Activated CD4-positive, CD25-positive, alpha-beta regulatory T cell treated with anti-CD3 and anti-CD28 coated beads, Interleukin-2, amount 50 U/mL, for 16 hours (primary cell): ENCODE results near the gene CT47C1.
"Not testable (repeated sequence)": the region's sequence is repeated elsewhere in the genome, so short reads cannot be mapped to it uniquely, and the experiment has no call there.

Experiments
- DNase-seq: peaks from one replicate; pipeline ENCODE4 v3.0.0-alpha.2; 2020; ENCODE audit warnings: low read depth, low spot score

CT47C1 gene

GRCh38 chrX:119072744-119073143 is at the start of gene CT47C1:
Gene CT47C1 (plus strand): TSS chrX:119072993. CDS start chrX:119073226, 233 bp downstream.
- DNase-seq, result no peak

DNA sequence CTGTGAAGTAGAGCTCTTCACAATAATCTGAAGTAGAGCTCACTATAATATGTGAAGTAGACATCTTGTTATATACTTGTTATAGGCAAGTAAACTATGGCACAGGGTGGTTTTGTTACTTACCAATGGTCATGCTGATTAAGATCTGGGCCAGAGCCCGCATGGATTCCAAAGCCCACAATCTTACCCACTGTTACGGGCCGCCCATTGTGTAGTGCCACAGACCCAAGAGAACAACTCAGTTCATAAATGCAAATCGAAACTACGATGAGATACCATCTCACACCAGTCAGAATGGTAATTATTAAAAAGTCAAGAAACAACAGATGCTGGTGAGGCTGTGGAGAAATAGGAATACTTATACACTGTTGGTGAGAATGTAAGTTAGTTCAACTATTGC is 46.9 kb upstream of the CT47C1 start:
- DNase-seq, result no peak

DNA sequence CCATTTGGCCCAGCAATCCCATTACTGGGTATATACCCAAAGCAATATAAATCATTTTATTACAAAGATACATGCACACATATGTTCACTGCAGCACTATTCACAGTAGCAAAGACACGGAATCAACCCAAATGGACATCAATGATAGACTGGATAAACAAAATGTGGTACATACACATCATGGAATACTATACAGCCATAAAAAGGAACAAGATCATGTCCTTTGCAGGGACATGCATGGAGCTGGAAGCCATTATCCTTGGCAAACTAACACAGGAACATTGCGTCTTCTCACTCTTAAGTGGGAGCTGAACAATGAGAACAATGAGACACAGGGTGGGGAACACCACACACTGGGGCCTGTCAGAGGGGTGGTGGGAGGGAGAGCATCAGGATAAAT is 46.4 kb upstream of the CT47C1 start:
- DNase-seq, result not testable (repeated sequence)

DNA sequence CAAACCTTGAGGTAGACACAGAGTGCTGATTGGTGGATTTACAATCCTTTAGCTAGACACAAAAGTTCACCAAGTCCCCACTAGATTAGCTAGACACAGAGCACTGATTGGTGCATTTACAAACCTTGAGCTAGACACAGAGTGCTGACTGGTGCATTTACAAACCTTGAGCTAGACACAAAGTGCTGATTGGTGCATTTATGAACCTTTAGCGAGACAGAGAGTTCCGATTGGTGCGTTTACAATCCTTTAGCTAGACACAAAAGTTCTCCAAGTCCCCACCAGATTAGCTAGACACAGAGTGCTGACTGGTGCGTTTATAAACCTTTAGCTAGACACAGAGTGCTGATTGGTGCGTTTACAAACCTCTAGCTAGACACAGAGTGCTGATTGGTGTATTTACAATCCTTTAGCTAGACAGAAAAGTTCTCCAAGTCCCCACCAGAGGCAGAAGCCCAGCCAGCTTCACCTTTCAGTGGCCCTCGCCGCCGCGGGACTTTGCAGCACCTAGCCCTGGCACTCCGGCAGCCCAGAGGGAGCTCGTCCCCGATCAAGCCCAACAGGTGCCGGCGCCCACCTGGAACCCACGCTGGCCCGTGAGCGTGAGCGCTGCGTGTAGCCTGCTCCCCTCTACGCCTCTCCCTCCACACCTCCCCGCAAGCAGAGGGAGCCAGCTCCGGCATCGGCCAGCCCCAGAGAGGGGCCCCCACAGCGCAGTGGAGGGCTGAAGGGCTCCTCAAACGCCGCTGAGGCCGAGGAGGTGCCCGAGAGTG is 44.6 kb upstream of the CT47C1 start:
- DNase-seq, result not testable (repeated sequence)

DNA sequence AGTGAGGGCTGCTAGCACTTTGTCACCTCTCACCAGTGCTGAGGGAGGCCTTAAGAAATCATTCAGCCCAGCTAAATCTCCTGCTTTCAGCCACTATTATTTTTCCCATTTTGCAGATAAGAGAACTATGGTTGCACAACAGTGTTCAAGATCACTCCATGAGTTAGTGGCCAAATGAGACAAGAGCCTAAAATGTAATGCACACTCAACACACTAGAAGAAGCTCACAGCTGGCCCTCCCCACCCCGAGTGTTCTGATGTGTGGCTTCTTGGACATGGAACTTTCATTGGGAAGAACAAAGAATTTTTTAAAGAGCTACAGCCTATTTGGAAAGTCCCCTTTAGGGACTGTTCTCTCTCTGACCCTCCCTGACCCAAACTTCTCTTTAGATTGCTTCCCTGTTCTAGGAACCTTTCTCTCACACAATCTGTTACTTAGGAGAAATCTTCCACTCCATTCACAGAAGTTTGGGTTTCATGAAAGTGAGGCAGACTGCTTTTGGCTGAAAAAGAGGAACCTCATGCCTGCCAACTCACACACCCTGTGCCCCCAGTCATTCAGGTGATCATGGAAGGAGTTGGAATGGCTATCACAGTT is 44.0 kb upstream of the CT47C1 start:
- DNase-seq, result no peak

DNA sequence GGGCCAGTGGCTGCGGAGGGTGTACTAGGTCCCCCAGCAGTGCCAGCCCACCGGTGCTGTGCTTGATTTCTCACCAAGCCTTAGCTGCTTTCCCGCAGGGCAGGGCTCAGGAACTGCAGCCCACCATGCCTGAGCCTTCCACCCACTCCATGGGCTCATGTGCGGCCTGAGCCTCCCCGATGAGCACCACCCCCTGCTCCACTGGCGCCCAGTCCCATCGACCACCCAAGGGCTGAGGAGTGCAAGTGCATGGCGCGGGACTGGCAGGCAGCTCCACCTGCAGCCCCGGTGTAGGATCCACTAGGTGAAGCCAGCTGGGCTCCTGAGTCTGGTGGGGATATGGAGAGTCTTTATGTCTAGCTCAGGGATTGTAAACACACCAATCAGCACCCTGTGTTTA is 43.1 kb upstream of the CT47C1 start:
- not testable (repeated sequence) for DNase-seq

DNA sequence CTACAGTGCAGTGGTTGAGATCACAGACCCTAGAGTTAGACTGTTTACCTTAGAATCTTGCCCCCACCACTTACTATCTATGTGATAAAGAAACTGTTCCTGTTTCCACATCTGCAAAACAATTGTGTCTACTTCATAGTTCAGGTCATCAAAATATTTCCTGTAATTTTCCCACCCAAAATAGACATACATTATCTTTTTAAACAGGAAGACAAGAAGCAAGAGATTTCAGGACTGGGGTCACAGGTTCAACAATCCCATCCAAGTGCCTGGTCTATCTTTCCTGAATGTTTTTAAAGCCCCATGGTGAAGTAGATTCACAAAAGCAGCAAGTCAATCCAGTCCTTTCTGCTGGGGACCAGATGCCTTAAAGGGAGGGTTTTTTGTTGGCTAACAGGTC is 41.8 kb upstream of the CT47C1 start:
- no peak for DNase-seq

- DNase-seq, result no peak
Observed at GRCh38 chrX:119036107-119037029, 36.4 kb upstream of the CT47C1 start.

- no peak for DNase-seq
Observed at GRCh38 chrX:119040432-119040831, 32.4 kb upstream of the CT47C1 start.

DNA sequence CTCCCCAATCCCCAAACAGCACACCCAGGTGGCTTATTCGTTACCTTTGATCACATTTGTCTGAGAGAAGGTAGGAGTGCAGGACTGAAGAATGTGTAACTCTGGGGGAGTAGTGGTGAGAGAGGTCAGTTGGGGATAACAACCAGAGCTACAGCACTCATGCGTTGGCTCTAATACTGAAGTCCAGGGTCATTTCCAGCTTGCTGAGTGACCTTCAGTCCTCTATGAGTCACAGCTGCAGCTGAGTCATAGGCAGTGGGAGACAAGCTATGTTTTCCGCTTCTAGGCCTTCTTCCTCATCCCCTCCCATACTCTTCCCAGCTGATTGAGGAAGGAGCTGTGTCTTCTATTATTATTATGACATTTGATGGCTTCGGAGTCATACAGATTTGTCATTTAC is 31.6 kb upstream of the CT47C1 start:
- DNase-seq, result no peak

- no peak for DNase-seq
Observed at GRCh38 chrX:119042040-119042439, 30.8 kb upstream of the CT47C1 start.

DNA sequence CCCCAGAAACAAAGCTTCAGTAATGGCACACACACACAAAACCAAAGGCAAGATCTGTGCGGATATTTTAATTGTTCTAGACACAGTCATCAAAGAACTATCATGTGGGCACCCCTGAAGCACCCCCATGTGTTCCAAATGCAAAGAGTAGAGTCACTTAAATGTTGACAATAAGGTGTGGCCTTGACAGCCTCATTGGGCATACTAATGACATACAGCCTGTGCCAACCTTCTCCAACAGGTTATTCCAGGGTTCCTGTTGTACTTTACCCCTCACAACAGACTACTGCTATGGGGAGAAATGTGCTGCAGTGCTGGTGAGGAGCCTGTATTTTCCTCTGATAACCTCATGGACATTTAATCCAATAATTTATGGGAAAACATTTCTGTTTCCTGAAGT is 29.8 kb upstream of the CT47C1 start:
- no peak for DNase-seq

DNA sequence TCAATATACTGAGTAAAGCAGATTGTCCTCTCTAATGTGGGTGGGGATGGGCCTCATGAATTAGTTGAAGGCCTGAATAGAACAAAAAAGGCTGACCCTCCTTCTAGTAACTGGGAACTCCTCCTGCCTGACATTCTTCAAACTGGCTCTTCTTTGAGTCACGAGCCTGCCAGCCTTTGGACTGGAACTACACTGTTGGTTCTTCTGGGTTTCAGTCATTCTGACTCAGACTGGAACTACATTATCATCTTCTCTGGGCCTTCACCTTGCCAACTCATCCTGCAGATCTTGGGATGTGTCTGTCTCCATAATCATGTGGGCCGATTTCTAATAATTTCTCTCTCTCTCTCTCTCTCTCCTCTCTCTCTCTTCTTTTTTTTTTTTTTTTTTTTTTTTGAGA is 26.9 kb upstream of the CT47C1 start:
- no peak for DNase-seq

DNA sequence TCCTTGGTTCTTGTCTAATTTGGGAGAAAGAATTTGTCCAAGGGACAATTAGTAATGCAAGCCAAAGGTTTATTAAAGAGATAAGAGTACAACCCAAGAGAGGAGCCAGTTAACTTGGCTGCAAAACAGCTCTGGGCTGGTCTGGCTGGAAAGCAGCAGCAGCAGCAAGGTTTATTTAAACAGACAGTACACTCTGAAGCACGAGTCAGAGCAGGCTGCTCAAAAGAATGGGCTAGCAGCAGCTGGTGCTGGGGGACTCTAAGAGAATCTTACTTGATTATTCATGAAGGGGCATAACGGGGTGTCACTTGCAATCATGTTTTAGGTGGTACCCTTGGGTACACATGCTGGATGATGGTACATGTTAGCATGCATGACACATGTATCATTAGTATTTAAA is 17.1 kb upstream of the CT47C1 start:
- no peak for DNase-seq

DNA sequence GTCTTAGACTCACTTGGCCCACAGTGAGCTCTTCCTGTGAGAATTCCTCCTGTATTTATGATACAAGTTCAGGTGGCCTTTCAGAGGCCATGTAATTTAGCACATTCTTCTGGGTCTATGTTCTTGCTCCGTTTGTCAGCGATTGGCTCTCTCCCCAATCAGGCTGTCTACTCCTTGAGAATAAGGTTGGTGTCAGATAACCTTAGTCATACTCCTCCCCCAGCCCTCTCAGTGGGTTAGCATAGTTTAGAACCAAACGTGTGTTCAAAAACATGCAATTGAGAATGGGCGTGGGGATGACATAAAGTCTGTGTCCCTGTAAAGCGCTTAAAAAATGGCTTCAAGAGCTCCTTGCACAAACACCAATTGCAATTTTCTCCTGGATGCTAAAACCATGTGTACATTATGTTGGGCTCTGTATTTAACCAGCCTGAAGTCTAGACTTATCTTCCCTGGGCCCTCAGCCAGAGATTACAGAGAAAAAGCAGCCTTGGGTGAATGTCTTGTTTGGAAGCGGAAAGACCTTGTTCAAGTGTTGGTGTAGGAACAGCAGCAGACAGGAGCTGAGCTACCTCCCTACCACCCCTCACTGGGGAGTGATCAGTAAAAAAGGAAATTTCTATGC is 9.9 kb upstream of the CT47C1 start:
- DNase-seq, result no peak

DNA sequence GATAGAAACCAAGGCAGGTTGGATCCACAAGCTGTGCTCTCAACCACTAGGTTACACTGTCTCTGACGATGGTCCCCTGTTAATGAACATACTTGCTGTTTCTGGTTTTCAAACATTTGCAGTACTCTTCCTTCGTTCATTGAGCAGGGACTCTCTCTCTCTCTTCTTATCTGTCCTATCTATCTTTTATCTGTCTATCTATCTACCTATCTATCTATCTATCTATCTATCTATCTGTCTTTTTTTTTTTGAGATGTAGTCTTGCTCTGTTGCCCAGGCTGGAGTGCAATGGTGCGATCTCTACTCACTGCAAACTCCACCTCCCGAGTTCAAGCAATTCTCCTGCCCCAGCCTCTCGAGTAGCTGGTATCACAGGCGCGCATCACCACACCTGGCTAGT is 9.4 kb upstream of the CT47C1 start:
- DNase-seq, result no peak

DNA sequence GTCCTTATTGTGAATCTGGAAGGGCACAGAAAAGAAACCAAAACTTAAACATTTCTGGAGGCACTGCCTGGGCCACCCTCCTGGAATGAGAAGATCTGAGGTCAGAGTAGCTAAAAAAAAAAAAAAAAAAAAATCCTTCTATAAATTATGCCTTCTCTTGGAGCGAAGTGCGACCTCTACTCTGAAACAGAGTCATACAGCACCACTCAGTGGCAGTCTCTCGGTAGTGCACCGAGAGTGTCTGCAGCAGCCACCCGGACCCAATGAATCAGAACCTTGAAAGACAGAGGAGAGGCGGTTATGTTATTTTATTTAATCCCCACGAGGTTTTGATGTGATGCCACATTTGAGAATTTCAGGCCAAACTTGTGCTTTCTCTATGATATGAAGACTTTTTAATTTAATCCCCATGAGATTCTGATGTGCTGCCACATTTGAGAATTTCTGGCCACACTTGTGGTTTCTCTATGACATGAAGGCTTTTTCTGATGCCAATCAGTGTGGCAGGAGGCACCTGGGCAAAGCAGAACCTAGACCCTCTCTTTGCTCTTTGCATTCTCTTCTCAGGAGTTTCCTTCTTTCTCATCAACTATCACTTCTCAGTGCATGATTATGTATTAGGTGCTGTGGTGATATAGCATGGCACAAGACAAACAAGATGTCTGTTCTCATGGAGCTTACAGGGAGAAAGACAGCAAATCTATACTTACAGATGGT is 5.6 kb upstream of the CT47C1 start:
- DNase-seq, result no peak

DNA sequence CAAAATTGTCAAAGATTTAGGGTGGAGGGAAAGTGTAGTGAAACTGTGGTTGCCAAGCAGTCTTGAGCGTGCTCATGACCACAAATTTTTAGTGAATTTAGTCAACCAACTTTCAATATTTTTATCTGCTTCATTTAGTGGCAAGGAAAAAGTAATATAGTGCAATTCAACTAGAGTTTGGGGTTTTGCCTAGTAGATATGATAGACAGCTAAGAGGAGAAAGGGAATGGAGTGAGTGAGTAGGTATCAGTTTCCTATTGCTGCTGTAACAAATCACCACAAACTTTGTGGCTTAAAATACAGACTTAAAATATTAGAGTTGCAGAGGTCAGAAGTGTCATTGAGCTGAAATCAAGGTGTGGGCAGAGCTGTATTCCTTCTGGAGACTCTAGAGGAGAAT is 3.7 kb upstream of the CT47C1 start:
- DNase-seq, result no peak

DNA sequence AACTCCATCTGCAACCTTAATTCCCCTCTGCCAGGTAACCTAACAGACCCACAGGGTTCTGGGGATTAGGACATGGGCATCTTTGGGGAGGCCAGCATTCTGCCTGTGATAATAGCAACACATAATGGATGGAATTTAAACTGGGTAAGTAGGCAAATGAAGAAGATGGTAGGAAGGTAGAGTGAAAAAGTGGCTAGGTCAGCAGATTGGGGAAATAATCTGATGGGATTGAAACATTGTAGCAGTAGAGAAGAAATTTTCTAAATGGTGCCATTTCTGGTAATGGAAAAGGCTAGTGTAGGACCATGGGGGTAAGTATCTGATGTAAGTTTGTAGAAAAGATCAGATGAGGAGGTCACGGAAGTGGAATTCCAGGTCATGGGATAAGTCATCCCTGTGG is 3.0 kb upstream of the CT47C1 start:
- DNase-seq, result no peak

DNA sequence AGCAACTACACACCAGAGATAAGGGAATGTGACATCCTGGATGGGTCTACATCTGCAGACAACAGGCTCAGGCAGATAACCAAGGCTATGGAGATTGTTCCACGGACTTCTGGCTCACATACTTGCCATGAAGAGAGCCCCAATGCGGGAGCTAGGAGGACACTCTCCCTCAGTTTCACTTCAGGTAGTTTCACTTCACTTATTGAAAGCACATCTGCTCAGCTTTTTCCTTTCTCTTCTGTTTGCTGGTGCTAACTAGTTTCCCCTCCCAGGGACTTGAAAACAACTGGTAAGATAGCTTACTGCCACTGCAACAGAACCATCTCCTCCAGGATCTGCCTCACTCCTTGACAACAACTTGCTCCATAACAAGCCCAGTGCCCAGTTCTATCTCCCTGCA is 1.4 kb upstream of the CT47C1 start:
- no peak for DNase-seq

GRCh38 chrX:119073200-119073905 is 560 bp downstream of the CT47C1 start:
- no peak for DNase-seq
